Right kidney (tissue), 9 donors: ENCODE results near the gene PHPT1.
A peak's percentile ranks its signal among the peaks of the same experiment; 100 is the strongest.
"Not testable (repeated sequence)": the region's sequence is repeated elsewhere in the genome, so short reads cannot be mapped to it uniquely, and the experiment has no call there.

Source experiments
- DNase-seq: peaks from one replicate; pipeline ENCODE4 v3.0.0-alpha.2; 2016
- long read RNA-seq, 8 donors: transcript quantifications; one replicate each; lab custom pipeline, GENCODE V29; 2026

Gene PHPT1
- long read RNA-seq, donor 1, transcript PHPT1-205 (3 exons, 1,316 nt) = minor isoform, 5 of 281 reads
- long read RNA-seq, donor 1, transcript PHPT1-204 (2 exons, 627 nt) = minor isoform, 10 of 281 reads
- long read RNA-seq, donor 1, transcript PHPT1-206 (4 exons, 618 nt) = minor isoform, 6 of 281 reads
- long read RNA-seq, donor 1, transcript PHPT1-201 (3 exons, 890 nt) = major isoform, 254 of 281 reads
- long read RNA-seq, donor 1, partial matches to known transcripts = 5 of 281 reads
- long read RNA-seq, donor 1, other reads (novel, unspliced or antisense) = 0 of 281 reads
- long read RNA-seq, donor 2, transcript PHPT1-204 (2 exons, 627 nt) = minor isoform, 6 of 164 reads
- long read RNA-seq, donor 2, transcript PHPT1-201 (3 exons, 890 nt) = major isoform, 154 of 164 reads
- long read RNA-seq, donor 2, partial matches to known transcripts = 0 of 164 reads
- long read RNA-seq, donor 2, other reads (novel, unspliced or antisense) = 0 of 164 reads
- long read RNA-seq, donor 3, transcript PHPT1-201 (3 exons, 890 nt) = major isoform, 98 of 101 reads
- long read RNA-seq, donor 3, partial matches to known transcripts = 0 of 101 reads
- long read RNA-seq, donor 3, other reads (novel, unspliced or antisense) = 0 of 101 reads
- long read RNA-seq, donor 4, transcript PHPT1-206 (4 exons, 618 nt) = minor isoform, 5 of 184 reads
- long read RNA-seq, donor 4, transcript PHPT1-201 (3 exons, 890 nt) = major isoform, 162 of 184 reads
- long read RNA-seq, donor 4, transcript PHPT1-204 (2 exons, 627 nt) = minor isoform, 7 of 184 reads
- long read RNA-seq, donor 4, partial matches to known transcripts = 7 of 184 reads
- long read RNA-seq, donor 4, other reads (novel, unspliced or antisense) = 0 of 184 reads
- long read RNA-seq, donor 5, transcript PHPT1-201 (3 exons, 890 nt) = major isoform, 221 of 229 reads
- long read RNA-seq, donor 5, partial matches to known transcripts = 0 of 229 reads
- long read RNA-seq, donor 5, other reads (novel, unspliced or antisense) = 0 of 229 reads
- long read RNA-seq, donor 6, transcript PHPT1-201 (3 exons, 890 nt) = major isoform, 211 of 233 reads
- long read RNA-seq, donor 6, transcript PHPT1-204 (2 exons, 627 nt) = minor isoform, 17 of 233 reads
- long read RNA-seq, donor 6, partial matches to known transcripts = 0 of 233 reads
- long read RNA-seq, donor 6, other reads (novel, unspliced or antisense) = 0 of 233 reads
- long read RNA-seq, donor 7, transcript PHPT1-203 (4 exons, 619 nt) = minor isoform, 6 of 351 reads
- long read RNA-seq, donor 7, transcript PHPT1-206 (4 exons, 618 nt) = minor isoform, 5 of 351 reads
- long read RNA-seq, donor 7, transcript PHPT1-204 (2 exons, 627 nt) = minor isoform, 15 of 351 reads
- long read RNA-seq, donor 7, transcript PHPT1-201 (3 exons, 890 nt) = major isoform, 307 of 351 reads
- long read RNA-seq, donor 7, partial matches to known transcripts = 16 of 351 reads
- long read RNA-seq, donor 7, other reads (novel, unspliced or antisense) = 0 of 351 reads
- long read RNA-seq, donor 8, transcript PHPT1-204 (2 exons, 627 nt) = minor isoform, 7 of 175 reads
- long read RNA-seq, donor 8, transcript PHPT1-201 (3 exons, 890 nt) = major isoform, 166 of 175 reads
- long read RNA-seq, donor 8, partial matches to known transcripts = 0 of 175 reads
- long read RNA-seq, donor 8, other reads (novel, unspliced or antisense) = 0 of 175 reads

- peak; percentile 100 for DNase-seq
These were observed at the start of gene PHPT1 for GRCh38 chr9:136849038-136849959. Gene PHPT1 (plus strand): TSS chr9:136849409. CDS start chr9:136849431, 22 bp downstream.

- DNase-seq = peak; percentile 85
These were observed 49.2 kb upstream of the PHPT1 start for GRCh38 chr9:136799854-136800657.

DNA sequence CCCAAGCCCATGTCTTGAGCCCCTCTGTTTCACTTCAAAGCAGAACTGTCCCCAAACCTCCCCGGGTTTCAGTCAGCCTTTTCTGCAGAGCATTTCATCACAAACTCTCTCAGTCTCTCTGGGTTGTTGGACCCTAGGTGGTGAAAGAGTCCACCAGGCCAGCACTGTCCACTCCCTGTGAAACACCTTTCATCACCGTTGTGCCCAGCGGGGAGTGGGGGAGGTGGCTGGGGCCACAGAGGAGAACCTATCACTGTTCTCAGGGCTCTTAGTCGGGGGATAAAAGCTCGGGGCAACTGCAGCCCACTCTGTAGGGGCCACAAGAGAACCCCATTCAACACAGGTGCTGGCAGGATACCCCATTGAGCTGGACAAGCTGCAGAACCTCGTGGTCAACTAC lies 46.9 kb upstream of the PHPT1 start:
- DNase-seq = no peak

DNA sequence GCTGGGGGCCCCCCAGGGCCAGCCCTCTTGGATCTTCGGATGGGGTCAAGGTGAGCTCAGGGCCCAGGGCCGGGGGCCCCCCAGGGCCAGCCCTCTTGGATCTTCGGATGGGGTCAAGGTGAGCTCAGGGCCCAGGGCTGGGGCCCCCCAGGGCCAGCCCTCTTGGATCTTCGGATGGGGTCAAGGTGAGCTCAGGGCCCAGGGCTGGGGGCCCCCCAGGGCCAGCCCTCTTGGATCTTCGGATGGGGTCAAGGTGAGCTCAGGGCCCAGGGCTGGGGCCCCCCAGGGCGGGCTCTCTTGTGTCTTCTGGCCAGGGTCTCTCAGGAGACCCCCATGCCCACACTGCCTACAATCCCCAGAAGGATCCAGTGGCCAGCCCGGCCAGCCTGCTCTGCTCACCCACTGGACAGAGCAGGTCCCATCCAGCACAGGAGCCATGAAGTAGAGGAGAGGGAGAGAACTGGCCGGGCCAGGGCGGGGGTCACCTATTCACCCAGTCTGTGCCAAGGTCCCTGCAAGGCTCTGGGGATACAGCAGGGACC lies 46.1 kb upstream of the PHPT1 start:
- not testable (repeated sequence) for DNase-seq

DNA sequence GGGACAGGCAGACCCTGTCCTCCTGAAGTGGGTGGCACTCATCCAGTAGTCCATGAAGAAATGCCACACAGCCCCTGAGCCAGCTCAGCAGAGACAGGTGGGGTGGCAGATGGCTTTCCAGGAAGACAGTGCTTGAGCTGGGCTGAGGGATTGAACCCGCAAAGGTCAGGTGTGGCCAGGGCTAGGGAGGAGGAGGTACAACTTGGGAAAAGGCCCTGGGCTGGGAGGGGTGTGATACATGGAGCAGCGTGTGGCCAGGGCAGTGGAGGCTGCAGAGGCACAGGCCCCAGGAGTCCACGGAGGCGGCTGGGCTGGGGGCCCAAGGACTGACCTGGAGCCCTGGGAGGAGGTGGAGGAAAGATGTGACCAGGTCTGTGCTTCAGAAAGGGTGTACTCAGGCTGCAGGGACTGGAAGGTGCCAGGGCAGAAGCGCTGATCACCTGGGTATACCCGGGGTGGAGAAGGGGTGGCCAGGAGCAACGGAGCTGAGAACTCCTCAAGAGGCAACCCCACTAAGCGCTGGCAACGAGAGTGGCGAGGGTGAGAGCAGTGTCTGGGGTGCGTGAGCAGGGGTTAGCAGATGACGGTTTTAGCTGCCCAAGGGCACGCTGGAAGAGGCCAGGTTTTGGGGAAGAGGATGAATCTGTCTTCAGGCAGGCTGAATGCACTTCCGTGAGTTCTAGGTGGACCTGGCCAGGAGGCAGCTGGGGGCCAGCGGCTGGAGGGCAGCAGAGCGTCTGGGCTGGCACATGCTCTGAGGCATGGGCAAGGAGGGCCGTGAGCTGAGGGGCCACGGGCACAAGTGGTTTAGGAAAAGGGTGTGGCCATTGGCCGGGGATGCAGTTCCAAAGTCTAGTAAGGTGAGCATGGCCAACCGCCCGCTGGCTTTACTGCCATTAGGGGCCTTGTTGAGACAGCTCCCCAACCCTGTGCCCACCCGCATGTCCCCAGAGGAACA lies 45.4 kb upstream of the PHPT1 start:
- no peak for DNase-seq

DNA sequence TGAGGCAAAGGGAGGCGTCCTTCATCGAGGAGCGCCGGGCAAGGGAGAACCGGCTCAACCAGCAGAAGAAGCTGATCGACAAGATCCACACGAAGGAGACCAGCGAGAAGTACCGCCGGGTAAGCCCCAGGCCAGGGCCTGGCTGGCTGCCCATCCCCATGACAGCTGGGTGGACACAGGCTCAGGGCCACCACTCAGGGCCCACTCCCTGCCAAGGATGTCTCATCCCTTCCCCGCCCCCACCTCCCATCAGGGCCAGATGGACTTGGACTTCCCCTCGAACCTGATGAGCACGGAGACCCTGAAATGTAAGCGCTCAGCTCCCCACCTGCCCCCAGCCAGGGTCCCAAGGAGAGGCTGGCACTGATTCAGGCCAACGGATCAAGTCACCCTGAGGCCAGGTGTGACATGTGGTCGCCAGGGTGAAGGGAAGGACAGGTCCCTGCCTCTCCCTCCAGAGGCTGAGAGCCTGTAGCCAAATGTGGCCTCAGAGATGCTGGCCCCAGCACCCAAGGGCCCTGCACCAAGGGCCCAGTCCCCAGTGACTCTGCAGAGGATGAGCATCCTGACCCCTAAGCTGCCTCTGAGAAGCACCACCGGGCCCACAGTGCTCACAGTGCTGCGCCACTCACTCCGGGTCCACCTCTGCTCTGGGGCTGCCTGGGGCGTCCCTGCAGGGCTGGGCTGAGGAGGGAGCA lies 44.6 kb upstream of the PHPT1 start:
- no peak for DNase-seq

GRCh38 chr9:136805207-136805740 lies 43.9 kb upstream of the PHPT1 start:
- DNase-seq = no peak

GRCh38 chr9:136806067-136806466 lies 43.1 kb upstream of the PHPT1 start:
- no peak for DNase-seq

GRCh38 chr9:136806631-136807201 lies 42.5 kb upstream of the PHPT1 start:
- no peak for DNase-seq

- DNase-seq = peak; percentile 93
These were observed 41.7 kb upstream of the PHPT1 start, which contains the start of gene RABL6 for GRCh38 chr9:136807281-136808074. Gene RABL6 (plus strand): TSS chr9:136807948. CDS start chr9:136808197, 249 bp downstream.

- DNase-seq = peak; percentile 78
These were observed 41.0 kb upstream of the PHPT1 start for GRCh38 chr9:136808075-136808805.

DNA sequence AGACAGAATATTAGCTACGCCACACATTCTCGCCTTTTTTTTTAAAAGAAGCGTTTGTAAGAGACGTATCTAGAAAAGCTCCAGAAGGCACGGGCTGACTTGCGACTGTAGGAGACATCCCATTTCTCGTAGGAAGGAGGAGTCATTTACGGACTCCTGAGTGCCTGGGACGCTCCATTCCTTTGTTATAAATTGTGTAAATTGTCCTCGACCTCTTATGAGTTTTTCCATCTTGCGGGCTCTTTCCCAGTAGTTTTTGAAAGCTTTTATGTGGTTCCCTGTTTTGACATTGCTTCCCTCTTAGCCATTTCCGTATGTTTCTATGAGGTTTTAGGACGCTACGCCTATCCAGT lies 40.4 kb upstream of the PHPT1 start:
- DNase-seq = no peak

DNA sequence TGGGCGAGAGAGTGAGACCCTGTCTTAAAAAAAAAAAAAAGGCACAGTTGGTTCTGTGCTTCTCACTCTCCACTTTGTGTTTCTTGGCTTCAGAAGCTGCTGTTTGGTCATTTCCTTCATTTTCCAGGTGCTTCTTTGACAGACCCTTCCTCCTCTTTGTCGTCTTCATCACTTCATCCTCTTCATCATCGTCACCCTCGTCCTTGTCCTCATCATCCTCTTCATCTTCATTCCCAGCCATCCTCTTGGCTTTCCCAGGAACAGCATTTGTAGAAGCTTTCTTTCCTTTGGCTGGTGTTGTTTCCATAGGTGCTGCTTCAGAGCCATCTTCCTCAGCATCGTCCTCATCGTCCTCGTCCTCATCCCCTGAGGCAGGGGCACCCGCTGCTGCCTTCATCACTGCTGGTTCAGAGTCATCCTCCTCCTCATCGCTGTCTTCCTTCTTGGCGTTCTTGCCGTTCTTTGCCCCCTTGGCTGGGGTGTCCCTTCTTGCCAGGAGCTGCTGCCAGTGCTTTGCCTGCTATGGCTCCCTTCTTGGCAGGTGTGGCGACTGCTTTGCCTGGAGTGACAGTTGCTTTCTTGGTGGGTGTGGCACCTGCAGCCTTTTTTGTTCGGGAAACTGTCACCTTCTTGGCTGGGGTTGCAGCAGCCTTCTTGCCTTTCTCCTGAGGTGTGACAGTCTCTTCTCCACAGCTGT lies 34.3 kb upstream of the PHPT1 start:
- DNase-seq = no peak

DNA sequence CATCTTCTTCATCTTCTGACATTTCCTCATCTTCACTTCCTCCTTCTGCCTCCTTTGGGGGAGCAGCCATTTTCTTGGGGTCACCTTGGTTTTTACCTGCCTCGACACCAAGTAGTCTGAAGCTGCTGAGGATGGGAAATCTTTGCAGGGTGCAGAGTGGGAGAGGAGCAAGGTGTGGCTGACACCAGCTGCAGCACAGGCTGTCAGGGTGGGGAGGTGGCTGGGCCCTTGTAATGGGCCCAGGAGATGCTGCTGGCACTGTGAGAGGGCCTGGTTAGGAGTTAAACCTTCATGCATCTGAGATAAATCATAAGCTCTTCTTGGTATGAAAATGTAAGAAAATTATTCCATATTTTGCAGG lies 33.8 kb upstream of the PHPT1 start:
- no peak for DNase-seq
